Lower leg skin (tissue), 3 donors: ENCODE results near the gene RRP15.

Experiments
- POLR2A ChIP-seq, 2 donors: fragments of 450-650 bp; IDR thresholded peaks; one replicate each; pipeline ENCODE4 v1.6.1; 2016 to 2017; ENCODE audit warnings: antibody characterized with exemption in 2 of 2, mild to moderate bottlenecking in 1 of 2, moderate library complexity in 1 of 2
- TF ChIP-seq, protein P1 (sequence below), 3 donors: fragments of 450-650 bp; IDR thresholded peaks; one replicate each; pipeline ENCODE4 v1.5.1; 2016; ENCODE audit warnings: antibody characterized with exemption in 3 of 3, mild to moderate bottlenecking in 3 of 3, moderate library complexity in 2 of 3

DNA sequence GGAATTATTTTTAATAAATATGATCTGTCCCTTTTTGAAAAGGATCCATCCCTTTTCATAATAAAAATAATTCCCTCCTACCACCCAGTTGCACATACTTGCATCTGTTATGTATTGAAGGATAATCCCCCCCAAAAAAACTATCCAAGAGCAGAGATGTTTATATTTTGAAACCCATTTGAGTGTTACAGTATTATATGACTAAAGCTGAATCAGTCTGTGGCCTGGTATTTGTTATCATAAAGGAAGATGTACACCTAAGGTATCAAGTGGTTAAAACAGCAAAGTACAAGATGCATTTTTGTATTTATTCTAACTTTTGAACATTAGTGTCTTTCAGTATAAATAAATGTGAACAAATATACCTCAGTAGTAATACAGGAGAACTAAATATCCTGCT, 47.3 kb downstream of the RRP15 start:
- TF ChIP-seq, protein P1, sequence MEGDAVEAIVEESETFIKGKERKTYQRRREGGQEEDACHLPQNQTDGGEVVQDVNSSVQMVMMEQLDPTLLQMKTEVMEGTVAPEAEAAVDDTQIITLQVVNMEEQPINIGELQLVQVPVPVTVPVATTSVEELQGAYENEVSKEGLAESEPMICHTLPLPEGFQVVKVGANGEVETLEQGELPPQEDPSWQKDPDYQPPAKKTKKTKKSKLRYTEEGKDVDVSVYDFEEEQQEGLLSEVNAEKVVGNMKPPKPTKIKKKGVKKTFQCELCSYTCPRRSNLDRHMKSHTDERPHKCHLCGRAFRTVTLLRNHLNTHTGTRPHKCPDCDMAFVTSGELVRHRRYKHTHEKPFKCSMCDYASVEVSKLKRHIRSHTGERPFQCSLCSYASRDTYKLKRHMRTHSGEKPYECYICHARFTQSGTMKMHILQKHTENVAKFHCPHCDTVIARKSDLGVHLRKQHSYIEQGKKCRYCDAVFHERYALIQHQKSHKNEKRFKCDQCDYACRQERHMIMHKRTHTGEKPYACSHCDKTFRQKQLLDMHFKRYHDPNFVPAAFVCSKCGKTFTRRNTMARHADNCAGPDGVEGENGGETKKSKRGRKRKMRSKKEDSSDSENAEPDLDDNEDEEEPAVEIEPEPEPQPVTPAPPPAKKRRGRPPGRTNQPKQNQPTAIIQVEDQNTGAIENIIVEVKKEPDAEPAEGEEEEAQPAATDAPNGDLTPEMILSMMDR (IDR thresholded peaks at IDR 0.05): no peak
- TF ChIP-seq POLR2A (IDR thresholded peaks at IDR 0.05): no peak
